Anterior cingulate cortex (tissue), 58 donors: ENCODE results near the gene PRAMEF15.
"Not testable (repeated sequence)": the region's sequence is repeated elsewhere in the genome, so short reads cannot be mapped to it uniquely, and the experiment has no call there.

Experiments used
- DNase-seq, 58 donors: peaks; one replicate each; lab custom pipeline; 2025; lab: John Stamatoyannopoulos, UW

PRAMEF15 gene

DNA sequence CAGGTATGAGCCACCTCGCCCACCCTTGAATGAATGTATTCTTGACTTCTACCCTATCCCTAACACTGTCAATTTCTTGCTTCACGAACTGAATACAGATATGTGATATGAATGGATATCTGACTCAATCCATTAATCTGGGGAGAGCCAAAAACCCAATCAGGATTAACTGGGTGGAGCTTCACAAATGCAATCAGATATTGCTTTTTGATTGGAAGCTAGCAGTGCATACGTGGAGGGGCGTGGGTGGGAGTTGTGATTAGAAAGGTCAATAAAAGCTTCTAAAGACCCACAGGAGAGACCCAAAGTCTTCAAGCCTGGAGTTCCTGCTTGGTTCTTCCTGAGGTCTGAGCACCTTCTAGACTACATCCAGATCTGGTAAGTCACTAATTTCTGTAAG, at the start of gene PRAMEF15:
Gene PRAMEF15, plus strand, starts transcription at position 301 of the 400 bp plus-strand sequence. CDS start 2,827 bp downstream, outside the sequence.
- DNase-seq: not testable (repeated sequence)

DNA sequence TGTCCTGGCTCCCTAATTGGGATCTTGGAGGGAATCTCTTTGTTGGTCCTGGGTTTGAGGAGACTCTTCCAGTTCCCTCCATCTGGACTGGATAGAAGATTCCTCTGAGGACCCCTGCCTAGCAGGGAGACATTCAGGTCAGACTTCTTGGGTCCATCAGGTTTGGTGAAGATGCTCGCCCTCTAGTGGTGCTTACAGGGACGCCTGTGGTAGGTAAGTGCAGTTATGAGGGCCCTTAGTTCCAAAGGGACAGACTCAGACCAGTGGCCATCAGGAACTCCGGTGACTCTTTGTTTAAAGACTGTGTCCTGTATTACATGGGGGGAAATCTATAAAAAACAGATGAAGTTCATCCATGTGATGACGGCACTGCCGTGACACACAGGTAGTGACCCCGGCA, 38.4 kb upstream of the PRAMEF15 start:
- DNase-seq: not testable (repeated sequence)

DNA sequence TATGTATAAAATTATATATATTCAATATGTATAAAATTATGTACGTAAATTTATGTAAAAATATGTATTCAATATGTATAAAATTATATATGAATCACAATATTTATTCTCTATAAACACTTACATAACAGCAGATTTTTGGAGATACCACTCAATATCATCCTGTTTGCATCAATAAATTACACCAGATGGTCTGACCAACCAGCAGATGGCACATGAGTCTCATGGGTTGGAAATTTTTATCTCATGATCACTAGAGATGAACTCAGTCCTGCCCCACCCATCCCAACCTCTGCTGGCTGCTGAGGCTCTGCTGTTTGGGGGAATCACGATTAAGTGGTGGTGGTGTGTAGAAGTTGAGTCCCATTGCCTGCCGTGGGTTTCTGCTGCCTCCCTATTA, 35.8 kb upstream of the PRAMEF15 start:
- not testable (repeated sequence) for DNase-seq

DNA sequence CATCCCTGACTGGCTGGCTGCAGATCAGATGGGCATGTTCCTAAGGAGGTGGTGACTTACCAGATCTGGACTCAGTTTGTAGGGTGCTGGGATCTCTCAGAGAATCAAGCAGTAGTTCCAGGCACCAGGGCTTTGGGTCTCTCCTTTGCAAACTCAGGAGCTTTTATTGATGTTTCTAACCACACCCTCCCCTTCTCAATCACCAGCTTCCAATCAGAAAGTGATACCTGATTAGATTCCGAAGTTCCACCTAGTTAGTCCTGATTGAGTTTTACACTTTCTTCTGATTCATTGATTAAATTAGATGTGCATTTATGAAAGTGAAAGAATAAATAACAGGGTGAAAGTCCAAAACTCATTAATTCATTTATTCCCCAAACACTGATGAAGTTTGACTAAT, 30.3 kb upstream of the PRAMEF15 start, which contains the start of gene PRAMEF8:
Gene PRAMEF8, minus strand, starts transcription at position 101 of the 400 bp plus-strand sequence. CDS start 1,046 bp downstream, outside the sequence.
- not testable (repeated sequence) for DNase-seq

DNA sequence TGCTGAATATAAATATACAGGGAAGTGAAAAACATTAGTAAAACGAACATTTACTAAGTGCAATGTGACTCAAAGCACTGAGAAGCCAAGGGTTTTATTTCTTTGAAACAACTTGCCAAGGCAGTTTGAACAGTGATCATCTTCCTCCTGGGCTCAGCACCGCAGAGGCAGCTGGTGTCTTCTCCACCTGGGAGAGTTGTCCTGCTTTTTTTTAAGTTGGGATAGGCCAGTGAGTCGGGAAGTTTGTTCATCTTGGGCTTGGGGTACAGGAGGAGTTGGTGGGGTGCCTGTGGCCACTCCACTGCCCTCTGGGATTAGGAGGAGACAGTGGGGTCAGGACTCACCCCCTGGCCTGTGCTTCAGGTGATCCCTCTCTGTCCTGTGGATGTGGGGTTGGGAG, 26.4 kb upstream of the PRAMEF15 start:
- DNase-seq: not testable (repeated sequence)

DNA sequence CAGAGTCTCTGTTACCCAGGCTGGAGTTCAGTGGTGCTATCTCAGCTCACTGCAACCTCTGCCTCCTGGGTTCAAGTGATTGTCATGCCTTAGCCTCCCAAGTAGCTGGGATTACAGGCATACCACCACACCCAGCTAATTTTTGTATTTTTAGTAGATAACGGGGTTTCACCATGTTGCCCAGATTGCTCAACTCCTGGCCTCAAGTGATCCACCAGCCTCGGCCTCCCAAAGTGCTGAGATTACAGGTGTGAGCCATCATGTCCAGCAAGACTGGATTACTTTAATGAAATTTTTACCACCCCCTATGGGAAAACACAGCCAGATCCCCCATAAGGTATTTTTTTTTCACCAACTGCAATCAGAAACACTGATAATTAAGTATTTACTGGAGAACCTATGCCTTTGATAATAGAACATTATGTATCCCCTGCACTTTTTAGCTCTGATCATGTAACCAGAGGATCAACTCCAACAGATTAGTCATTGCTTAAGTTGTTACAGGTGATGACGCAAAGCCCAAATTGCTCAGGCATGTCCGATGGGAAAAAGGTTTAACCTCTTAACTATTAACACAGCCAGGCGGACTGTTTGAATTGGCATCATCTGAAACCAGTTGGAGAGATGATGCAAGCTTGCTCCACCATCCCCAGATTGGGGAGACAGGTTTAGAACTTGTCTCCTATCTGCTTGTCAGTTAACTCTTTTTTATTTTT, 18.0 kb upstream of the PRAMEF15 start:
- not testable (repeated sequence) for DNase-seq

DNA sequence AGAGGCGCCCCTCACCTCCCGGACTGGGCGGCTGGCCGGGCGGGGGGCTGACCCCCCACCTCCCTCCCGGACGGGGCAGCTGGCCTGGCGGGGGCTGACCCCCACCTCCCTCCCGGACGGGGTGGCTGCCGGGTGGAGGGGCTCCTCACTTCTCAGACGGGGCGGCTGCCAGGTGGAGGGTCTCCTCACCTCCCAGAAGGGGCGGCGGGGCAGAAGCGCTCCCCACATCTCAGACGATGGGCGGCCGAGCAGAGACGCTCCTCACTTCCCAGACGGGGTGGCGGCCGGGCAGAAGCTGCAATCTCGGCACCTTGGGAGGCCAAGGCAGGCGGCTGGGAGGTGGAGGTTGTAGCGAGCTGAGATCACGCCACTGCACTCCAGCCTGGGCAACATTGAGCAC, 16.7 kb upstream of the PRAMEF15 start:
- DNase-seq: not testable (repeated sequence)

DNA sequence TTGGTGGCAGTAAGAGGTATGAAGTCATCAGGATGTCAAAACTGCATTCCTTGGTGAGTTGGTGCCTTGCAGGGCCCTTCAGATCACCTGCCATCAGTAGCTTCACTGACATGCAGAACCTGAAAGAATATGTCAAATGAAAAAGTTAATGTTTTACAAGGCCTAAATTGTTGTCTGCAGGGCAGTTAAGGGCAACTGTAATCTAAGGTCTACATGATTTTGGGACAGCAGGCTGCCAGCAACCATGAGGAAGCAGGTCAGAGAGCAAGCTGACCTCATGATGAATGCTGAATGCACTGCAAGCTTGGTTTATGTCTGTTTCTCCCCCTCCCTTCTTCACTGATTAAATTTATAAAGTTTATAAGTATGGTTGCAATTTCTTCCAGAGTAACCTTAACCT, 13.2 kb upstream of the PRAMEF15 start:
- DNase-seq: not testable (repeated sequence)

DNA sequence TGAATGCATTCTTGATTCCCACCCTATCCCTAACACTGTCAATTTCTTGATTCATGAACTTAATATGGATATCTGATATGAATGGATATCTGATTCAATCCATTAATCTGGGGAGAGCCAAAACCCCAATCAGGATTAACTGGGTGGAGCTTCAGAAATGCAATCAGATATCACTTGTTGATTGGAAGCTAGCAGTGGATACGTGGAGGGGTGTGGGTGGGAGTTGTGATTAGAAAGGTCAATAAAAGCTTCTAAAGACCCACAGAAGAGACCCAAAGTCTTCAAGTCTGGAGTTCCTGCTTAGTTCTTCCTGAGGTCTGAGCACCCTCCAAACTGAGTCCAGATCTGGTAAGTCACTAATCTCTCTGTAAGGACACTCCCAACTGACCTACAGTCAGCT, 12.1 kb upstream of the PRAMEF15 start, which contains the start of gene PRAMEF33:
Gene PRAMEF33, plus strand, starts transcription at position 301 of the 400 bp plus-strand sequence. CDS start 2,416 bp downstream, outside the sequence.
- DNase-seq: not testable (repeated sequence)

DNA sequence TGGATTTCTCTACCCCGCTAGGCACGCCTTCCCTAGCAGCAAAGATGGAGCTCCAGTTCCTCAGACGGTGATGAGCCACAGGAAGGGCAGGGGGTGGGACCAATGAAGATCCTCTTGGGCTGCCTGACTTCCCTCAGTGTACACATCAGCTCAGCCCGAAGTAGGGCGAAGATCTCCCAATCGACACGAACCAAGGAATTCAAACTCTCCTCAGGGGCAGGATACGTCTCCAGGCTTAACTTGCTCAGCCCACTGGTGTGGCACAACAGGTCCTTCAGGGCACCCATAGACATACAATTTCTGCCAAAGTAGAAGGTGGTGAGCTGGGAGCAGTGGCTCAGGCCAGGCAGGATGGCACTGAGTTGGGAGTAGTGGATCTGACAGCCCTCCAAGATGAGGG, 27.1 kb downstream of the PRAMEF15 start:
- not testable (repeated sequence) for DNase-seq

DNA sequence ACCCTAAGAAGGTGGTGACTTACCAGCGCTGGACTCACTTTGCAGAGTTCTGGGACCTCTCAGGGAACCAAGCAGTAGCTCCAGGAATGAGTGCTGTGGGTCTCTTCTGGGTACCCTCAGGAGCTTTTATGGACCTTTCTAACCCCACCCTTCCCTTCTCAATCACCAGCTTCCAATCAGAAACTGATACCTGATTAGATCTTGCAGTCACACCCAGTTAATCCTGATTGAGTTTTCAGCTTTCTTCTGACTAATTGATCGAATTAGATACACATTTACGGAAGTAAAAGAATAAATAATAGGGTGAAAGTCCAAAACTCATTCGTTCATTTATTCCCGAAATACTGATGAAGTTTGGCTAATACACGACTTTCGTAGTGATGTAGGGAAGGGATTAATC, 31.7 kb downstream of the PRAMEF15 start, which contains the start of gene PRAMEF14:
Gene PRAMEF14, minus strand, starts transcription at position 101 of the 400 bp plus-strand sequence. CDS start 1,820 bp downstream, outside the sequence.
- not testable (repeated sequence) for DNase-seq

DNA sequence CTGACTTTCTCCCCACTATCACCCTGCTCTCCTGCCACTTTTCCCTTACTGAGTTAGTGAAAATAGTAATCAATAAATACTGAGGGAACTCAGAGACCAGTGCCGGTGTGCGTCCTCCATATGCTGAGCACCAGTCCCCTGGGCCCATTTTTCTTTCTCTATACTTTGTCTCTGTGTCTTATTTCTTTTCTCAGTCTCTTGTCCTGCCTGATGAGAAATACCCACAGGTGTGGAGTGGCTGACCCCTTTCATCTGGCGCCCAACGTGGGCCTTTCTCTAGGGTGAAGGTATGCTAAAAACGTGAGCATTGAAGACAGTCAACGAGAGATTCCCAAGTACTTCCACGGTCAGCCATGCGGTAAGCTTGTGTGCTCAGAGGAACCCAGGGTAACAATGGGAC, 38.1 kb downstream of the PRAMEF15 start:
- DNase-seq: not testable (repeated sequence)

DNA sequence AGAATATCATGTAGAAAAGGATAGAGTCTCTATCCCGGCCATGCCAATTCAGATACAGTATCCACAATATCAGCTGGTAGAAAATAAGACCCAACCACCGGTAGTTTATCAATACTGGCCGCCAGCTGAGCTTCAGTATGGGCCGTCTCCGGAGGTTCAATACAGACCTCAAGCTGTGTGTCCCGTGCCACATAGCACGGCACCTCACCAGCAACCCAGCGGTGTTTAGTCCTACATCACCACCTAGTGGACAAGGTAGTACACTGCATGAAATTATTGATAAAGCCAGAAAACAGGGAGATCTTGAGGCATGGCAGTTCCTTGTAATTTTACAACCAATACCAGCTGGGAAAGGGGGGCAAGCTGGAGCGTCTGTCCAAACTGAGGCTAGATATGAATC, 39.1 kb downstream of the PRAMEF15 start:
- not testable (repeated sequence) for DNase-seq

DNA sequence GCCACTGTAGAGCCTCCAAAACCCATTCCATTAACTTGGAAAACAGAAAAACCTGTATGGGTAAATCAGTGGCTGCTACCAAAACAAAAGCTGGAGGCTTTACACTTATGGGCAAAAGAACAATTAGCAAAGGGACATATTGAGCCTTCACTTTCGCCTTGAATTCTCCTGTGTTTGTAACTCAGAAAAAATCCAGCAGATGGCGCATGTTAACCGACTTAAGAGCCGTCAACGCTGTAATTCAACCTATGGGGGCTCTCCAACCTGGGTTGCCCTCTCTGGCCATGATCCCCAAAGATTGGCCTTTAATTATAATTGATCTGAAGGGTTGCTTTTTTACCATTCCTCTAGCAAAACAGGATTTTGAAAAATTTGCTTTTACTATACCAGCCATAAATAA, 41.4 kb downstream of the PRAMEF15 start:
- DNase-seq: peak in 9 of 58 donors; percentile 1 to 21 (median 4)

DNA sequence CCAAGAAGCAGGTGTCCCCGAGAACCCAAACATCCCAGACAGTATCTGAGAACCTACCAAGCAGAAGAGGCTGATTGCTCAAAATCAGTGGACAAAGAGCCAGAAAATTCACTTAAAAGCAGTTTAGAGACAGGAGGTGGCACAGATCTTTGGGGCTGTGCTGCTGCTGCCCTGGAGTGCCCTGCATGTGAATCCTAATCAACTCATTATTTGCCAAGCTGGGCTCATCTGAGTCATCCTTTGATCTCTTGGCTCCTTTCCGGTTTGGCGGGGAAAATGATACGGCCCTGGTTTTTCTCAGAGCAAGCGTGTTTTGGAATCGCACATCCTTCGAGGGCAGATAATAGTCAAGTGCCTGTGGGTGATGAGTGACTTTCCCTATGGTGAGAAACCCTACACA, 47.0 kb downstream of the PRAMEF15 start:
- not testable (repeated sequence) for DNase-seq

DNA sequence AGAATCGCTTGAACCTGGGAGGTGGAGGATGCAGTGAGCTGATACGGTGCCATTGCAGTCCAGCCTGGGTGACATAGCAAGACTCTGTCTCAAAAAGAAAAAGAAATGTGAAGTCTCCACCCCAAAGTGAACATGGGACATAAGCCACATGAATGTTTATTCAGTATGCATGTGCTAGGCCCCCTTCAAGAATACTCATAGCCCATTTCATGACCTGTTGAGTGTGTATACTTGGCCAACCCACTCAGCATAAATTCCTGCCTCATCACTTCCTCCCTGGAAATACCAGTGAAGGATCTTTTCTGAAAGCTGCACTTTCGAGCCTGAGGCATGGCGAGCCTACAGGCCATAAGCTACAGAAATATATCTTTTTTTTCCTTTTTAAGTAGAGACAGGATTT, 49.5 kb downstream of the PRAMEF15 start:
- not testable (repeated sequence) for DNase-seq

DNA sequence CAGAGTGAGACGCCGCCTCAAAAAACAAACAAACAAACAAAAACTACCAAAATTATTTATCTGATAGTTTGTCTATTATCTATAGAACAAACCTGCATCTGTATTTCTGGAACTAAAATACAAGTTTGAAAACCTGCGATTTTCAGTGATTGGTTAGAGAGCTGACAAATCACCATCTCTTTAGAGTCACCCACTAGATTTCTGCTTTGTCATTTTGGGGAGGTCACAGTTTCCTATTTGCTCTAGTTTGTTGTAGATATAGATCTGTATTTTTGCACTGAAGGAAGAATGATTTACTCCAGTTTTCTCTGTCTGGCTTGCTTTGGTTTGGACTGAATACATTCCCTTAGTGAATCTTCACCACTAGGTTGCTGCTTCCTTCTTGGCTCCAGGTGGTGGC, 51.2 kb downstream of the PRAMEF15 start:
- DNase-seq: not testable (repeated sequence)

DNA sequence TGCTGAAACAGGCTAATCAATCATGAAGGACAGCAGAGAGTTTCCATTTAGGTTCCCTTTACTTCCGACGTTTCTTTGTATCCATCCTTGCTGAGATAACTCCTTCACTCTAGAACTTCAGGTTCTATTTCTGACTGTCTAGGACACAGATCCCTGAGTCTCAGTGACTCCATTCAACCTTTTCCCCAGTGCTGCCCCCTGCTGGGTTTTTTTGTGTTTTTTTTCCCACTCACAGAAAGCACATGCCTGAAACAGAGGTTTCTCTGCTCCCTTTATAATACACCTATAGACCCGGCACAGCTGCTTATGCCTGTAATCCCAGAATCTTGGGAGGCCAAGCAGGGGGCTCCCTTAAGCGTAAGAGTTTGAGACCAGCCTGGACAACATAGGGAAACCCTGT, 53.2 kb downstream of the PRAMEF15 start:
- peak in 4 of 58 donors; percentile 3 to 24 (median 8) for DNase-seq
